ENCODE data around the gene APOBEC3C.
"Not testable (repeated sequence)": the region's sequence is repeated elsewhere in the genome, so short reads cannot be mapped to it uniquely, and the experiment has no call there.

APOBEC3C gene

DNA sequence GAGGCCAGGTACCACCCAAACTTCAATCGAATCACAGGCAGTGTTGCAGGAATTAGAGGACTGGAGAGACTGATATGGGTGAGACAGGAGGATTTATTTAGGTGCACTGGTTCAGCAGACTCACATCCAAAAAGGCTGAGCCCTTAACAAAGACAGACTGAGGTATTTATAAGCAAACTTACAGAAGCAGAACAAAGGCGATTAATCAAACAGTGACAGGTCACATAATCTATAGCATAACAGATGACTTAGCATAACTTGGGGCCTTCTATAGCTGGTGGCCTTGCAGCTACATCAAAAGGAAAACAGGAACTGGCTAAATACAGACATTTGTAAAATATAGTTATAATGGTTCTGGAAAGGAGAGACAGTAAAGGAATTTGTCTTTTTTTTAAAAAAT is 29.8 kb upstream of the APOBEC3C start:
- no peak for DNase-seq

DNA sequence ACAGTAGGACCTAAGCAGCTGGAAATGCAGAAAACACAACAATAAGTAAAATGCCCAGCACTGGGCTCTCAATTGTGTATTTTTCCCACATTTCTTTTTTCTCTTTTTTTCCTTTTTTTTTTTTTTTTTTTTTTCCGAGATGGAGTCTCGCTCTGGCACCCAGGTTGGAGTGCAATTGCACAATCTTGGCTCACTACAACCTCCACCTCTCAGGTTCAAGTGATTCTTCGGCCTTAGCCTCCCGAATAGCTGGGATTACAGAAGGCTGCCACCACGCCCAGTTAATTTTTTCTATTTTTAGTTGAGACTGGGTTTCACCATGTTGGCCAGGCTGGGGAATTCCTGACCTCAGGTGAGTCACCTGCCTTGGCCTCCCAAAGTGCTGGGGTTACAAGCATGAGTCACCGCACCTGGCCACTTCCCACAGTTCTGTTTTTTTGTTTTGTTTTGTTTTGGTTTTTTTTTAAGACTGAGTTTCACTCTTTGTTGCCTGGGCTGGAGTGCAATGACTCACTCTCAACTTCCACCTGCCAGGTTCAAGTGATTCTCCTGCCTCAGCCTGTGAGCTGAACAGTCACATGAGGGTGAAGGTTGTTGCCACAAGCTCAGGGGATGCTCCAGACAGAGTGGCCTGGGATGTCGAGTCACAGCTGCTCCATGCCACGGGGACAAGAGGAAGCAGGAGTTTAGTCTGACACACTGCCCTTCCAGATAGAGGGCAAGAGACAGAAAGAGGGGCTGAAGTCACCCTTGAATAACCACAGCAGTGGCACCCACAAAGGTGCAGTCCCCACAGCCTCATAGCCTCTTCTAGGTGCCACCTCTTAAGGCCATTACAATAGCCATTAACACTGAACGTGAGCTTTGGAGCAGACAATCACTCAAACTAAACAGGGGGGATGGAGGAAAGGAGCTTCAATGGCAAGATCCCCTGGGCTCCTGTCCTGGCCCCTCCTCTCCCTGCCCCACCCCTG is 29.0 kb upstream of the APOBEC3C start:
- not testable (repeated sequence) for DNase-seq

DNA sequence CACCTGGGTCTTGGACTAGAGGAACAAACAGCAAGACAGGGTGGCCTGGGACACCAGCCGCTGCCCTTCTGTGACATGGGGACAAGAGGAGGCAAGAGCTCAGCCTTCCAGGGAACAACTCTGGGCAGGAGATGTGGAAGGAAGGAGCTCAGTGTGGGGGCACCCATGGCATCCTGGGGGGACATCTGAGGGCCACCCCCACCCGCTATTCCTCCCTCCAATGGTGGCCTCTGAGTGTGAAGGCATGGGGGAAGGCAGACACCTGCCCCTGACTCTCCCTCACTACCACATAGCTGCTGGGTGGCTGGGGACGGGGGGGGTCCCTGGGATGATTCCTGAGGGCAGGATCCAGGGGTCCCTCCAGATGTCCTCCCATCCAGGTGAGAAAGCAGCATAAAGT is 27.4 kb upstream of the APOBEC3C start:
- no peak for DNase-seq

DNA sequence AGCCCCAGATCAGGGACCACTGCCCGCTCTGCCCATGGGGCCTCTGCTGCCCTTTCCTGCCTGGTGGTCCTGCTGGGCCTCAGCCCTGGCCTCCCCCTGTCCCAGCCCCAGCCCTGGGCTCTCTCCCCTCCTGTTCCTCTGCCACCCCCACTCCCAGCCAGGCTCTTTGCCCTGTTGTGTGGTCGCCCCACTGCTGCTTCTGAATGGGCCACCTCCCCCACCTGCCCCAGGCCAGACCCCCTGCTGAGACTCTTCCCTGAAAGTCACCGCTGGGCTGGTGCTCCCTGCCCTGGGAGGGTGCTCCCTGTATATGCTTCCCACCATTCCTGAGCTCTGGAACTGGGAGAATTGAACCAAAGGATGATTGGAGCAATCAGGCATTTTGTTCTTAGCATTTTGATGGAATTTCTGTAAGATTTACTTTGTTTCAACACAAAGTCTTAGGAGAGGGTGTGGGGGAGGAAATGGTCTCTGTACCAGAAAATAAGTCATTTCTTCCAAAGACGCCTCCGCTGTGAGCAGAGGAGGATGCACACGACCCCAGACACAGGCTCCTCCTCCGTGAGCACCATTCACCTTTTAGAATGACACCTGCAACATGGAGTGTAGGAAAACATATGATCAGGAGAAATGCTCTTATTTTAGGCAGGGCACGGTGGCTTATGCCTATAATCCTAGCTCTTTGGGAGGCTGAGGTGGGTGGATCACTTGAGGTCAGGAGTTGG is 26.7 kb upstream of the APOBEC3C start:
- DNase-seq = no peak

DNA sequence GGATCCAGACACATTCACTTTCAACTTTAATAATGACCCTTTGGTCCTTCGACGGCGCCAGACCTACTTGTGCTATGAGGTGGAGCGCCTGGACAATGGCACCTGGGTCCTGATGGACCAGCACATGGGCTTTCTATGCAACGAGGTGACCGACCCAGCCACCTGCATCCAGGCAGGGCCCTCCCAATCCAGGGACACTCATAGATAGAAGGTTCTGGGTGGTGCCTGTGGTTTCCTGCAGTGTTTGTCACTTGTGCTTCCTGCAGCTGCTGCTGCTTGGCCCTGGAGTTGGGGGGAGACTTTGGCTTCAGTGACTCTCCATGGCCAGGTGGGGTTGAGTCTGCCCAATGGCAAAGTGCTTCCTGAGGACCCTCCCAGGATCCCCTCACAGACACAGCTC is 24.6 kb upstream of the APOBEC3C start:
- DNase-seq = no peak

DNA sequence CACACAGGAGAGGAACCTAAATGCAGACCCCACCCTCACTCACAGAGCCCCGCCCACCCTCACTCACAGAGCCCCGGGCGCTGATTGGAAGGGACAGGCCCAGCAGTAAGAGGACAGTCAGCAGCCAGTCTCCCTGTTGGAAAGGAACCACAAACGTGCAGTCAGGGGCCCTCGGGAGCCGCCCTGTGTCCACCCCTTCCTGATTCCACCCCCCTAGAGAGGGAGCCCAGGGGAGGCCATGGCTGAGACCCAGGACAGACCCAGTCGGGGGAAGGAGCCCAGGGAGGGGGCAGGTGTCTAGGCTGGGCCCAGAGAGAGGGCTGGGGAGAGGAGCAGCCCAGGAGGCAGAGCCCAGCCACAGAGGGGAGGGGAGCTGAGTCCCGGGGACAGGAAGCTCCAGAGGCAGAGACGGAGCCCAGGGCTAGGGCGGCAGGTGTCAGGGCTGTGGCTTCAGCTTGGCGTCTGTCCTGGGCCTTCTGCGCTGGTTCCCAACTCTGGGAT is 21.1 kb upstream of the APOBEC3C start:
- DNase-seq = not testable (repeated sequence)

DNA sequence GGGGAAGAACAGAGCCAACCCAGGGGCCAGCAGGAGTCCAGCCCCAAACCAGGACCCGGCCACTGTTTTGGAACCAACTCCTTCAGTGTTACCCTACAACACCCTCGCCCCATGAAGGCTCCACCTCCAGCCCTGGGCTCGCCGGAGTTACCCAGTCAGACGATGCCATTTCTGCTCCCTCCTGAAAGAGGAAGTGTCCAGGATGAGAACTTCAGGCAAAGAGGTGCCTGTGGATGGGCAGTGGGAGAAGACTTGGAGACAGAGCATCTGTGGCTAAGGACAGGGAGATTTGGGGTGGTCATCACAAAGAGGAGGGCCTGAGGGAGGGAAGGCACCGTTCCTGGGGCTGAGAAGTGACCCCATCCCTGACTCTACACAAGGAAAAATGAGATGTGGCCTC is 18.0 kb upstream of the APOBEC3C start:
- no peak for DNase-seq

DNA sequence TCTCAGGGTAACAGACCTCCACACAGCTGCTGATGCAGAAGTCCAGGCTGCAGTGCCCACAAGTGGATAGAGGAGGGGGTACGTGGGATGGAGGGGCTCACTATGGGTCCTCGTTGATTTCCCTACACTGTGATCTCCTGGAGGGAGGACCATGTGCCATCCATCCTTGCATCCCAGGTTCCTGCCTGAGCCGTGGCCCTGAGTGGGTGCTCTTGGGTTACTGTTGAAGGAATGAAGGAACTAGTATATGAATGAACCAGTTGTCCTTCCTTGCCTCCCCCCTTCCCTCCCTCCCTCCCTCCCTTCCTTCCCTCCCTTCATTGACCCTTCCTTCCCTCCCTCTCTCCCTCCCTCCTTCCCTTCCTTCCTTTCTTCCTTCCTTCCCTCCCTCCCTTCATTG is 16.5 kb upstream of the APOBEC3C start:
- no peak for DNase-seq

DNA sequence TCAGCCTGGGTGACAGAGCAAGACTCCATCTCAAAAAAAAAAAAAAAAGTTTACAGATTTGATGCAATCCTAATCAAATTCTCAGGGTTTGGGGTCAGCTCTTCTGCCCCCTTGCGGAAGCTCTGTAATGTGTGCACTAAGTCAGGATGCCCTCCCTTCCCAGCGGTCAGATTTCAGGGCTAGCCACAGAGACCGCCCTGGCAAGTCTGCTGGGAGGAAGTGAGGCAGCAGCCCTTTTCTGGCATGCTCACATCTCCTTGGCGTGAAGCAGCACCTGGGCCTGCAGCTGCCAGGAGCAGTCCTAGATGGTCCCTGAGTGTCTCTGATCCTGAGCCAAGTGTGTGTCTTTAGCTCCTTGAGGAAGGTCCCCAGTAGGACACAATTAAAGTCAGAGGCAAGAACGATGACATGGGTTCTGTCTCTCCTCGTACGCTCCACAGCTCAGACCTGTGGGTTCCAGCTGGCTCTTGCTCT is 10.9 kb upstream of the APOBEC3C start:
- DNase-seq = no peak

DNA sequence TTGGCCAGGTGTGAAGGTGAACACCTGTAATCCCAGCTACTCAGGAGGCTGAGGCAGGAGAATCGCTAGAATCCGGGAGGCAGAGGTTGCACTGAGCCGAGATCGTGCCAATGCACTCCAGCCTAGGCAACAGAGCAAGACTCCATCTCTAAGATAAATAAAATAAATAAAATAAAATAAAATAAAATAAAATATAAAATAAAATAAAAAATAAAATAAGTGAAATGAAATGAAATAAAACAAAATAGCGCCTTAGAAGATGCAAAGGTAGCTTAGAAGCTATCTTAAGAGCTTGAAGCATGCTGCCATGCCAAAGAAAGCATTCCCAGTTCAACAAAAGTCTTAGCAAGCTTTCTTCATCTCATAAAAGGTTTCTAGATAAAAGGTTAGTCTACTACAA is 6.9 kb upstream of the APOBEC3C start:
- no peak for DNase-seq

DNA sequence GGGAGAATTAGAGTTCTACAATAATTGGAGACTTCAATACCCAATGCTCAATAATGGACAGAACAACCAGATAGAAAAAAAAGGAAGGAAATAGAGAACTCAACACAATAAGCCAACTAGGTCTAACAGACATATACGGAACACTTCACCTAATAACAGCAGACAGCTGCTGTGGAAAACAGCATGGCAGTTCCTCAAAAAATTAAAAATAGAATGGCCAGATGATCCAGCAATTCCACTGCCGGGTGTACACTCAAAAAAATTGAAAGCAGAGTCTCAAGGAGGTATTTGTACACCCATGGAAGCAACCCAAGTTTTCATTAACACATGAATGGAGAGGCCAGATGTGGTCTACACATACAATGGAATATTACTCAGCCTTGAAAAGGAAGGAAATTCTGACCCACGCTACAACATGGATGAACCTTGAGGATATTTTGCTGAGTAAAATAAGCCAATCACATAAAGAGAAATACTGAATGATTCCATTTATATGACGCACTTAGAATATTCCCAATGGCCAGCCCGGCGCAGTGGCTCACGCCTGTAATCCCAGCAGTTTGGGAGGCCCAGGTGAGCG is 5.7 kb upstream of the APOBEC3C start:
- DNase-seq = not testable (repeated sequence)

DNA sequence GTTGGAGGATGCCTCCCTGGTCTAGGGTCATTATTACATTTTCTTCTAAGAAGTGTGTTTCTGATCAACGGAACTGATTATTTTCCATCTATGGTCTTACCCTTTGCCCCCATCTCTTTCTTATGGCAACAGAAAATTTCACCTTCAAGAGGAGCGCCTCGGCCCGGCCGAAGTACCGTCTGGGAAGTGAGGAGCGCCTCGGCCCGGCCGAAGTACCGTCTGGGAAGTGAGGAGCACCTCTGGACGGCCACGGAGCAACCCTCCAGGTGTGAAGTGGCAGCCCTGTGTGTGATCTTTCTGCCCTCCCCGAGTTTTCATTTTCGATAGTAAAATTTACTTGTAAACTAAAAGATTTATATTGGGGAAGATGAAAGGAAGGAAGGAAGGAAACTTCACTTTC is 3.1 kb upstream of the APOBEC3C start:
- no peak for DNase-seq

DNA sequence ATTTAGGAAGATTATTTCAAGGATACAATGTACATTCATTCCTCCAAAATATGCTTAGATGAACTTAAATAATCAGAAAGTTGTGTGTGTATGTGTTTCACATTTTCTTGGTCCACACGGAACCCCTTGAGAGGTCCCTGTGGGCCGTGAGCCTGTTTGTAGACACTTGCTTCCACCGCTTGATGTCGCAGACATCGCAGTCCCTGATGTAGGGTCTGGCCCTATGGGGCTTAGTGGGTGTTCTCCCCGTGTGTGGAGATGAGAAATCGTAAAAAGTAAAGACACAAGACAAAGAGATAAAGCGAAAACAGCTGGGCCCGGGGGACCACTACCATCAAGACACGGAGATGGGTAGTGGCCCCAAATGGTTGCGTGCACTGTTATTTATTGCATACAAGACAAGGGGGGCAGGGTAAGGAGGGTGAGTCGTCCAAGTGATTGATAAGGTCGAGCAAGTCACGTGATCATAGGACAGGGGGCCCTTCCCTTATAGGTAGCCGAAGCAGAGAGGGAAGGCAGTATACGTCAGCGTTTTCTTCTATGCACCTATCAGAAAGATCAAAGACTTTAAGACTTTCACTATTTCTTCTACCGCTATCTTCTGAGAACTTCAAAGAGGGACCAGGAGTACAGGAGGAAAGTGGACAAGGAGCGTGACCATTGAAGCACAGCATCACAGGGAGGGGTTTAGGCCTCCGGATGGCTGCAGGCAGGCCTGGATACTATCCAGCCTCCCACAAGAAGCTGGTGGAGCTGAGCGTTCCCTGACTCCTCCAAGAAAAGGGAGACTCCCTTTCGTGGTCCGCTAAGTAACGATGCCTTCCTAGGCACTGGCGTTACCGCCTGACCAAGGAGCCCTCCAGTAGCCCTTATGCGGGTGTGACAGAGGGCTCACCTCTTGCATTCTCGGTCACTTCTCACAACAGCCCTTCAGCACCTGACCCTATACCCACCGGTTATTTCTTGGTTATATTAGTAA is 1.2 kb upstream of the APOBEC3C start:
- no peak for DNase-seq

DNA sequence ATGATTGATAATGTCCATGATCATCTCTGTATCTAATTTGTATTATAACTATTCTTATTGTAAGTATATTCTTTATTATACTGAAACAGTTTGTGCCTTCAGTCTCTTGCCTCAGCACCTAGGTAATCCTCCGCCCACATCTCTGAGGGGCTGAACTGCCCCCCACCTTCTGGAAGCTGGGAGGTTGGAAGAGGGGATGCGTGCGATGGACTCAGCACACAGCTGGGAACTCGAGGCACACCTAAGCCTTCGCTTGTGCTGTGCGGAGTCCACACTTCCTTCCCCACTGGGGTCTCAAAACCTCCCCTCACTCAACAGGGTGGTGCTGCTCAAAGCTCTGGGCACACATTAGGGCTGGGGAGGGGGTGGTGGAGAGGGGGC is 506 bp upstream of the APOBEC3C start:
- not testable (repeated sequence) for DNase-seq

DNA sequence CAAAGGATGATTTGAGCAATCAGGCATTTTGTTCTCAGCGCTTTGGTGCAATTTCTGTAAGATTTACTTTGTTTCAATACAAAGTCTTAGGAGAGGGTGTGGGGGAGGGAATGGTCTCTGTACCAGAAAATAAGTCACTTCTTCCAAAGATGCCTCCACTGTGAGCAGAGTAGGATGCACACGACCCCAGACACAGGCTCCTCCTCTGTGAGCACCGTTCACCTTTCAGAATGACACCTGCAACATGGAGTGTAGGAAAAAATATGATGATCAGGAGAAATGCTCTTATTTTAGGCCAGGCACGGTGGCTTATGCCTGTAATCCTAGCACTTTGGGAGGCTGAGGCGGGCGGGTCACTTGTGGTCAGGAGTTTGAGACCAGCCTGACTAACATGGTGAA is 665 bp downstream of the APOBEC3C start:
- DNase-seq = not testable (repeated sequence)

DNA sequence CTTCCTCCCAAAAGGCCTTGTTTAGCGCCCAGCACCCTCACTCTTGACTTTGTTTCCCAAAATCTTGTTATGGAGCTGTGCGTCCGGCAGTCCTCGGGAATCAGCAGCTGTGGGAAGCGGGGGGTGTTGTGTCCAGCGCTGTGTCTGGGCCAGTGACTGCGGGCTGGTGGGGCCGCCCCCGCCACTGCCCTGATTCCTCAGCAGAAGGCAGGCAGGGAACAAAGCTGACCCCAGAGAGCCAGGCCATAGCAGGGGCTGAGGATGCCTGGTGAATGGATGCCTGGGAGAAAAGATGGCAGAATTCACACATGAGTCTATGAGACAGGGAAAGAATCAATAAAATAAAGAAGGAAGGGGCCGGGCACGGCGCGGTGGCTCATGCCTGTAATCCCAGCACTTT is 2.5 kb downstream of the APOBEC3C start:
- no peak for DNase-seq

DNA sequence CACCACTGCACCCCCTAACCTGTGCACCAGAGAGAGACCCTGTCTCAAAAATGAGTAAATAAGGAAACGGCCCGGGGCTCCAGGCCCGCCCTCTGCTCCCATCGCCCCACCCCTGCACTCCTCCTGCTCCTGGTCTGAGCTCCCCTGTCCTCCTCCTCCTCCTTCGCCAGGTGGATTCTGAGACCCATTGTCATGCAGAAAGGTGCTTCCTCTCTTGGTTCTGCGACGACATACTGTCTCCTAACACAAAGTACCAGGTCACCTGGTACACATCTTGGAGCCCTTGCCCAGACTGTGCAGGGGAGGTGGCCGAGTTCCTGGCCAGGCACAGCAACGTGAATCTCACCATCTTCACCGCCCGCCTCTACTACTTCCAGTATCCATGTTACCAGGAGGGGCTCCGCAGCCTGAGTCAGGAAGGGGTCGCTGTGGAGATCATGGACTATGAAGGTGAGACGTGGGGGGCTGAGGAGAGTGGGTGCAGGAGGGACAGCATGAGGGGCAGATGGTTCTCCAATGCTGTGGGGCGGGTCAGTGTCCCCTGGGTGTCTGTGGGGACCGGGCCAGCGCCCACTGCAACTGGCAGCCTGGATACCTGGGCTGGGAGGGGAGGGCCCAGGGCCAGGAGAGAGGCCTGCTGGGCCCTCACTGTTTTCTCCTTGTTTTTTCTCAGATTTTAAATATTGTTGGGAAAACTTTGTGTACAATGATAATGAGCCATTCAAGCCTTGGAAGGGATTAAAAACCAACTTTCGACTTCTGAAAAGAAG is 3.7 kb downstream of the APOBEC3C start:
- DNase-seq = no peak

DNA sequence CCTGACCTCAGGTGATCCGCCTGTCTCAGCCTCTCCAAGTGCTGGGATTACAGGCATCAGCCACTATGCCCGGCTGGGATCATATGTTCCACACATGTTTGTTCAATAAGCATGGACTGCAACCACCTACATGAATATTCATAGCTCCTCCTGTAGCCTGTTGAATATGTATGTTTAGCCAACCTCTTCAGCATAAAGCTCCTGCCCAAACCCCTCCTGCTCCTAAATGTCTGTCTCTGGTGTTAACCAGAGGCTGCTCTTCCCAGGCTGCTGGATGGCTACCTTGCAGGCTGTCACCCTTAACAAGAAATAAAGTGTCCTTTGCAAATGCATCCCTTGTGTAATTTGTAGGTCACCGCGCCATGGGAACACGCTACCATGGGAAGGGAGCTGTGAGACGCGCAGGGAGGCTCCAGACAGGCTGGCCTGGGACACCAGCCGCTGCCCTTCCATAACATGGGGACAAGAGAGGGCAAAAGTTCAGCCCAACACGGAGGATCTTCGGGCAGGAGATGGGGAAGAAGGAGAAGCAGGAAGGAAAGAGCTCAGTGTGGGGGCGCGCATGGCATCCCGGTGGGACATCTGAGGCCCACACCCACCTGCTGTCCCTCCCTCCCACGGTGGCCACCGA is 6.1 kb downstream of the APOBEC3C start:
- DNase-seq = not testable (repeated sequence)

DNA sequence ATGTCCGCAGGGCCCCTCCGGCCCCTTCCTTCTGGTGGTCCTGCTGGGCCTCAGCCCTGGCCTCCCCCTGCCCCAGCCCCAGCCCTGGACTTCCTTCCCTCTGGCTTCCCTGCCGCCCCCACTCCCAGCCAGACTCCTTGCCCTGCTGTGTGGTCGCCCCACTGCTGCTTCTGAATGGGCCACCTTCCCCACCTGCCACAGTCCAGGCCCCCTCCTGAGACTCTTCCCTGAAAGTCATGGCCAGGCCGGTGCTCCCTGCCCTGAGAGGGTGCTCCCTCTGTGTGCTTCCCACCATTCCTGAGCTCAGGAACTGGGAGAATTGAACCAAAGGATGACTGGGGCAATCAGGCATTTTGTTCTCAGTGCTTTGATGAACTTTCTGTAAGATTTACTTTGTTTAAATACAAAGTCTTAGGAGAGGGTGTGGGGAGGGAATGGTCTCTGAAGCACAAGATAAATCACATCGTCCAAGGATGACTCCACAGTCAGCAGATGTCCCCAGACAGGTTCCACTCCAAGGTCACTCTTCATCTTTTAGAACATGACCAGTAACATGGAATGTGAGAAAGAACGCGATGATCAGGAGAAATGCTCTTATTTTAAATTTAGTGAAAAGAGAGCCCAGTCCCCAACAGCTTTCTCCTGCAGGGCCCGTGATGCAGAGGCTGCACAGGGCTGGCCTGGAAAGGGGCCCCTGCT is 7.6 kb downstream of the APOBEC3C start:
- DNase-seq = no peak
